ENCODE results near the gene CAMK1.

DNA sequence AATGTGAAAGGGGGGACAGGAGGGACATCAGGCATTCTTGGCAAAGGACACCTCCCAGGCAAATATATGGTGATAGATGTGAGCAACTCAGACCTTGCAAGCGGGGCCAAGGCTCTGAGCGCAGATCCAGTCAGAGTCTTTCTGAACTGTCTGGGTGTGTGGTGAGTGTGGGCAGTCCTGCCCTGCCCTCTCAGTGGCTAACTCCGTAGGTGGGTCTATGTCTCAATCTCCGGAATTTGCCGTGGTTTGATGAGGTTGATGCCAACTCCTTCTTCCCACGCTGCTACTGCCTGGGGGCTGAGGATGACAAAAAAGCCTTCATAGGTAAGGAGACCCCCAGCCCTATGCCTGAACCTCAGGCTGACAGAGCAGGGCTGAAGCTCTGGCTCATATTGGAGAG is 47.7 kb upstream of the CAMK1 start:
- TF ChIP-seq, protein P1, sequence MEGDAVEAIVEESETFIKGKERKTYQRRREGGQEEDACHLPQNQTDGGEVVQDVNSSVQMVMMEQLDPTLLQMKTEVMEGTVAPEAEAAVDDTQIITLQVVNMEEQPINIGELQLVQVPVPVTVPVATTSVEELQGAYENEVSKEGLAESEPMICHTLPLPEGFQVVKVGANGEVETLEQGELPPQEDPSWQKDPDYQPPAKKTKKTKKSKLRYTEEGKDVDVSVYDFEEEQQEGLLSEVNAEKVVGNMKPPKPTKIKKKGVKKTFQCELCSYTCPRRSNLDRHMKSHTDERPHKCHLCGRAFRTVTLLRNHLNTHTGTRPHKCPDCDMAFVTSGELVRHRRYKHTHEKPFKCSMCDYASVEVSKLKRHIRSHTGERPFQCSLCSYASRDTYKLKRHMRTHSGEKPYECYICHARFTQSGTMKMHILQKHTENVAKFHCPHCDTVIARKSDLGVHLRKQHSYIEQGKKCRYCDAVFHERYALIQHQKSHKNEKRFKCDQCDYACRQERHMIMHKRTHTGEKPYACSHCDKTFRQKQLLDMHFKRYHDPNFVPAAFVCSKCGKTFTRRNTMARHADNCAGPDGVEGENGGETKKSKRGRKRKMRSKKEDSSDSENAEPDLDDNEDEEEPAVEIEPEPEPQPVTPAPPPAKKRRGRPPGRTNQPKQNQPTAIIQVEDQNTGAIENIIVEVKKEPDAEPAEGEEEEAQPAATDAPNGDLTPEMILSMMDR (IDR thresholded peaks at IDR 0.05): no peak
- TF ChIP-seq POLR2A (IDR thresholded peaks at IDR 0.05) (no peak), POLR2AphosphoS5 (IDR thresholded peaks at IDR 0.05; ENCODE audit: insufficient read depth in 1 of 2, low read depth in 1 of 2) (no peak)
